ENCODE measurements around the gene SLC1A2.

Gene SLC1A2

DNA sequence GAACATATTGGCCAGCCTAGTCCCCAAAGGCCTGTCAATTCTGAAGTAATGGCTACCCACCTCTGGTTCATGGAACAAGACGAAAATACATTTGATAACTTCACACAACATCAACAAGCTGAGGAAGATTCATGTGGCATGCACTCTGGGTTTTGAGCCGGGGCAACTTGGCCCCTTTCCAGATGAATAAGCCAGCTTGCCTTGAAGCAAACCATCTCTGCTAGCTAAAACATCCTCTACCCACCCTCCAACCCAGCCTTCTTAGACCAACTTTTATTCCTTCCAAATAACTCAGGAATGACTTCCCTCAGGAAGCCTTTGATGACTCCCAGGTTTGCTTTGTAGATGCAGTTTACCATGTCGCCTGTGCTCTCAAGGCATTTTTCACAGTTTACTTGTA lies 94.4 kb downstream of the SLC1A2 start:
- DNase-seq (ENCODE audit: low spot score): no peak

DNA sequence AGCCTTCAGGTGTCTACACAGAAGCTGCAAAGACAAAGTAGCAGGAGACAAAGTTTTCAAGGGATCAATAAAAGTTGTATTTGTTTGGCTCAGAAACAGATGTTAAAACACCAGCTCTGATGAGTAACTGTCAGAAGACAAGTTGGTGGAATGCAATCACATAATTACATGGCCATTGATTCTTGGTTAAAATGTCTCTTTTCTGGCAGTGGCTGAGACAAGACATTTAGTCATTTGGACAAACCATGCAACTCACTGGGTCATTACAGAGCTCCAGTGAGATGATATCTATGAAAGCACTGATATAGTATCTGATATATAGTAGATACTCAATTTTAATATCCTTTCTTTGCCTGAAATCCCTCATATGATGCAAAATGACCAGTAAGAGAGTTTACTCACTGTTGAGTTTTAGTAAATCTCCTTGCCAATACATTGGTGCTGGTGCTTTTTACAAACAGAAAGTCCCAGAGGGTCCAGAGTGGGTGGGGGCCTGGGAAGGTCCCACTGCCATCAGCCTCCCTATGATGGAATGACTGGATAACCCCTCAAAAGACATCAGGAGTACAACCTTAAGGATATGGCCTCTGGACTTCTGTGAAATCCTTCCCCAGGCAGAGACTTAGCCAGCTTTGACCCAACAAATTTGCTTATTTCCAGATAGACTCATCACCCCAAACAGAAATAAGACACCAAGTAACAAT lies 95.0 kb downstream of the SLC1A2 start:
- DNase-seq (ENCODE audit: low spot score): no peak

DNA sequence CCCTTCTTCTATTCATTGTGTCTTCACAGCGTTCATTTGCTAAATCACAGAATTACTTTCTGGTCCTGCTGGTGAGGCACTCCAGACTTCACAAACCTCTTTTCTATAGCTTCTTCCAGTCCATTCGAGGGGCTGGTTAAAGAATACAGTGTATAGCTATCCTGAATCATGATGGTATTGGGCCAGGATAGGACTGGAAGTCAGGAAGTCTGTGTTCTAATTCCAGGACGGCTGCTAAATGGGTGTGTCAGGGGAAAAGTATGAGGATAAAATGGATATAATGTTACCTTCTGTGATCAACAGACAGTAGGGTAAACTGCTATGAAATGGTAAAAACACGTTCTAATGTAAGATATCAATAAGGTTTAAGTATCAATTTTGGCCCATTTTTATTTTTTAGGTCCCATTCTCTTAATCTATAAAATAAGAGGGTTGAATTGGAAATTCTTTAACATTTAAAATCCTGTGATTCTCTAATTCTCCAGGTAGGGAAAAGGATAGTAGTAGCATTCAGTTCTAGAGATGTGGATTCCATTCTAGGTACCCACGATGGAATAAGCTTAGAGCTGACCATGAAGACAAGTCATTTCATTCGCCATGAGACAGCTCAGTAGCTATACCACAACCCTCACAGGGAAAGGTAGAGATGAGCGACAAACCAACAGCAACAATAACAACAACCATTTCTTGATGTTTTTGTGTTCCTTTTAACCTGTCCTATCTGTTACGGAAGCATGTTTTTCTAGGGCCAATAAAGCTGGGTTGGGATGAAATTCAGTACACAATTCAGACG lies 96.1 kb downstream of the SLC1A2 start:
- DNase-seq (ENCODE audit: low spot score): no peak

DNA sequence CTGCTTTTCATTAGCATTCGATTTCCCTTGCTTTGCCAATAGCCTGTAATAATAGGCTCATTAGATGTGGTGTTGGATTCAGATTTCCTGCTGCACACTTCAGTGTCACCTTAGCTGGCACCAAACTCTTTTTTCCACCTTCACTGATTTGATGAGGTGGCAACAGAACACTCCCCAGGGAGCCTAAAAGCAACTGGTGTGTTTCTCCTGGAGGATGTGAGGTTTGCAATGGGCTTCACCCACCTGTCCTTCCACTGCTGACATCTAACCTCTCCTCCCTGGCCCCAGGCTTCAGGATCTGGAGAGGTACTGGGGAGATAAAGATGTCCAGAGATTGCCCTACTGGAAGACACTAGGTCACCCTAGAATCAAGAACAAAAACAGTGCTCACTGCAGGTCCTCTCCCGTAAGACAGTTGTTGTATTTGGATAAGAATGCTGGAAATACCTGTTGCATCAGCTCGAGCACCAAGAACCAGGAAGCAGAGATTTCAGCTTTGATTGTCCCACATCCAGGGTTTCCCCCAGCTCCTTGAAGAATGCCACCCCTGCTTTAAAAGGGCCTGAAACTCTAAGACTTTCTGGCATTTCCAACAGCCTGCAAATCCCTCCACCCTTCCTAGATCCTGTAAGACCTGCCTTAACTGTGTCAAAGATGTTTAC lies 96.9 kb downstream of the SLC1A2 start:
- DNase-seq (ENCODE audit: low spot score): no peak

DNA sequence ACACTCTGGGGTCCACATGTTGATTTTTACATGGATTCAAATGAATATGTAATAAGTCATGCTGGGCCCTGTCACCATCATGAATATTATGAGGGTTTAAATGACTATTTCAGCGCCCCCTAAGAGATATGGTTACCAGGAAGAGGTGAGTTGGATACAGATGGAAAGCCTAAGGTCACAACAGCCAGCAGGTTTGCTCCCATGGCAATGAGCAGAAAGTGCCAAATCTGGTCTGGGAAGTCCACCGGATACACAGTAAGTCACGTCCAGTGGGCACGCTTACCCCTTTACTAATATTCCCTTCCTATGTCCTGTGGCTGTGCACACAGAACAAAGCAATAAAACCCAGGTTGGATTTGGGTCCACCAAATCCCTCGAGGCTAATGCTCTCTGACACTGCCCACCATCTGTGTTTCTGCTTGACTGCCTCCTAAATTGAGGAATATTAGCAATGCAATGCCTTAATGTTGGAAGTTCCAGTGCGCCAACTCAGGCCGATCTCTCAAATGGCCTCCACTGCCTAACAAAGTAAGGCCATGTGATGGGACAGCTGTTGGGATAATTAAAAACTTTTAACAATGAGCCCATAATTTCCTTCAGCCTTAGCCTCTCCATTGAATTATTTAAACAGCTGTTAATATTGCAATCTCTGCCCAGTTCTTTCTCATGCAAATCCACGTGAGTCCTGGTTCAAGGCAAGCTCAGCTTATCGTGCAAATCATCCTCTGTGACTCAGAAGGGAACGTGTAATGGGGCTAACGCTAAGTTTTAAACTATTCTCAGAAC lies 97.6 kb downstream of the SLC1A2 start:
- no peak for DNase-seq (ENCODE audit: low spot score)

DNA sequence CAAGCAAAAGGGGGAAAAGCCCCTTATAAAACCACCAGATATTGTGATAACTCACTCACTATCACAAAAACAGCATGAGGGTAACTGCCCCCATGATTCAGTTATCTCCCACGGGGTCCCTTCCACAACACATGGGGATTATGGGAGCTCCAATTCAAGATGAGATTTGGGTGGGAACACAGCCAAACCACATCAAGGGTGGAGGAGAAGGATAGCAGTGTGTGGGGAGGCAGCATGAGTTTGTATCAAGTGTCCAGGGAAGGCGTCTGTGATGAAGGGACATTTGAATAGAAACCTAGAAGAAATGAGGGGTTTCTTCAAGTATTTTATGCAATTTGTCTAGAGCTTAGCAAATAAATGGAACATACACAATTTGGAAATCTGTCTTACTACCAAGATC lies 98.2 kb downstream of the SLC1A2 start:
- no peak for DNase-seq (ENCODE audit: low spot score)

DNA sequence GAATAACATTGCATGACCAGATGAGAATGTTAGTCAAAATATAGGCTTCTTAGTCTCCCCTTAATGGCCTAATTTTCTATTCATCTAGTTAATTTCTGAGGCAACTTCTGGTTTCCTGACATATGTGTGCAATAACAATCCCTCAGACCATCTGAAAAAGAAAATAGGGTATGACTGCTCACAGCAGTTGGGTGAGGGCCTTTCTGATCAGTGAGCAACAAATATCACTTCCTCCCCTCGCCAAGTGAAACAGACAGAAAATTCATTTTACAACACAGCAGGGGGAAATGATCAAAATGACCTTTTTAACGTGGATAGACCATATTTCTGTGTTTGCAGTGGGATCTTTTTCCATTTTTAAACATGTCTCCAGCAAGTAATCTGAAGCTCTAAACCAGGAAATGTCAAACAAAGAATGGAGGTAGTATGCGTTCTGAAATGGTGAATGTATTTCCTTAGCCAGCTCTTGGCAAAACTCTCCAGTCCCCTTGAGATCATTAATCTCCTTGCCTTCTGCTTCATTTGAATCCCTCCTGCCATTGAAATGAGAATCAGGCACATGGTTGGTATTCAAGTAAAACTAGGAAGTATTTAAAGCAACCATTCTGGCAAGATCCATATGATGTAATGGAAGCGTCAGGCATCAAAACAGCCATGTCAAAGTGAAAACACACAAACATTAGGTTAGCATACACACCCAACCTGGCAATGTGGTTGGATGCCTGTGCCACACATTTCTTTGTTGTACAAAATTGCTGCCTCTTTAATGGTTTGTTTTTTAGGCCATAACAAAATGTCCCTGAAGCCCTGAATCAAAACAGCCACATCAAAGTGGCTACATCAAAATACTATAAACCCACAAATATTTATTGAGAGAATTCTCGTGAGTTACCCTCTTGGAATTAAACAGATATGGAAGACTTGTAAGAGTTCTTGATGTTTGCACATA lies 100.1 kb downstream of the SLC1A2 start:
- no peak for DNase-seq (ENCODE audit: low spot score)

DNA sequence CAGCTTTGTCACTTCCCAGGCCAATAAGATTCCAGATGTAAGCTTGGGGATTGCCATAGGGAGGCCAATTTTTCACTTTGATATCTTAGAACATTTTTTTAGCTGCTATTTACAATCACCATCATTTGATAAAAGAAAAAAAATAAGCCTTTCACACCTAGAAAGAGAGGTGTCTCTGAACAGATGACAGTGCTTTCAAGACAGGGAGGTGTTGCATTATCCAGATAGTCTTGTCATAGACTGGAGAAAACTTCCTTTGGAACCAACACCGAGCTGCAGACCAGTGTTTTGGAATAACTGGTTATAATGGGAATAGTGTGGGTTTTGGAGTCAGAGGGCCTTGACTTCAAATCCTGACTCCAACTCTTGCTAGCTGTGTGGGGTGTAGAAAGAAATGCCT lies 101.0 kb downstream of the SLC1A2 start:
- no peak for DNase-seq (ENCODE audit: low spot score)

DNA sequence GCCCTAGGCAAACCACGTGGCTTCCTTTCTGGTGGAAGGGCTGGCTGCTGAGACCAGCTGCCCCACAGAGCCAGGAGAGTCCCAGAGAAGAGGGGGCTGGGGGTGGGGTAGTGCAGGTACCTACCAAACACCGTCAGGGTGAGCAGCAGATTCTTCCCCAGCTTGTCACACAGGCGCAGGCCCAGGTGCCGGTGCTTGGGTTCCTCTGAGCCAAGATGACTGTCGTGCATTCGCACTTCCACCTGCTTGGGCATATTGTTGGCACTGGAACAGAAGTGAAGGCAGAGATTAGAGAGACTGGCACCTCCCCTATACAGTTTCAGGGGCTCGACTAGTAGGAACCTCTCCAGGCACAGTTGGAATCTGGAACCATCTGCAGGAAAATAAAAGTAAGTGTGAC lies 102.1 kb downstream of the SLC1A2 start:
- DNase-seq (ENCODE audit: low spot score): no peak

DNA sequence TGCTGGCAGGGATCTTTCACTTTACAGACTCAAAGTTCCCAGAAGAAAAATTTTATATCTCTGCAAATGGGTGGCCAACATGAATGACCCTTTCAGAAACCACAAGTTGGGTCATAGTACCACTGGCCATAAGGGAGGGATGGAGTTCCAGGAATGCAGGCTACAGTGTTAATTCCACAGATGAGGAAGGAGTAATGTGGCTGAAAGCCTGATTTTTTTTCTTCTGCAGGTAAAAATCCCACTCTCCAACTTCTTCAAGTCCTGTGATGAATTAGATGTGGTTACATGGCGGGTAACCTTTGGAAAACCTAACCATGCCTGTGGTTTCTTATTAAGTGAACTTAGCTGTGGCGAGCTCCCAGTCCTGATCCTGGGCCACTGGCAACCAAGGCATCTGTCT lies 103.2 kb downstream of the SLC1A2 start:
- no peak for DNase-seq (ENCODE audit: low spot score)

DNA sequence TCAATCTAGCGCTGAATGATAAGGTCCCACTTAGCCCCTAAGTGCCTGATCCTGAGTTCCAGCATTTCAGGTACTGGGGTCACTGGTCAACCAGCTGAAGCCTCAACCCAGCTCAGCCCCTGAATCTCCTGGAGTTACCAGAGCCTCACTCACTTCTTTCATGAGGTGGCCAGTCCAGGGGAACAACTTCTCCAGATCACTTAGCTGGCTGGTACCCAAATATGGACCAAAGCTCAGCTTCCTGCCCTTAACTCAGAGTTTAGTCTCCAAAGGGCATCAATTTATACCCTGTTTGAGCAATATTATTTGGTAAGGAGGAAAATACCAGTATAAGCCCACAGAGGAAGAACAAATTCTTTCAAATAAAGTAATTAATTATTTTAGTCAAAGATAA lies 105.6 kb downstream of the SLC1A2 start:
- DNase-seq (ENCODE audit: low spot score): no peak

DNA sequence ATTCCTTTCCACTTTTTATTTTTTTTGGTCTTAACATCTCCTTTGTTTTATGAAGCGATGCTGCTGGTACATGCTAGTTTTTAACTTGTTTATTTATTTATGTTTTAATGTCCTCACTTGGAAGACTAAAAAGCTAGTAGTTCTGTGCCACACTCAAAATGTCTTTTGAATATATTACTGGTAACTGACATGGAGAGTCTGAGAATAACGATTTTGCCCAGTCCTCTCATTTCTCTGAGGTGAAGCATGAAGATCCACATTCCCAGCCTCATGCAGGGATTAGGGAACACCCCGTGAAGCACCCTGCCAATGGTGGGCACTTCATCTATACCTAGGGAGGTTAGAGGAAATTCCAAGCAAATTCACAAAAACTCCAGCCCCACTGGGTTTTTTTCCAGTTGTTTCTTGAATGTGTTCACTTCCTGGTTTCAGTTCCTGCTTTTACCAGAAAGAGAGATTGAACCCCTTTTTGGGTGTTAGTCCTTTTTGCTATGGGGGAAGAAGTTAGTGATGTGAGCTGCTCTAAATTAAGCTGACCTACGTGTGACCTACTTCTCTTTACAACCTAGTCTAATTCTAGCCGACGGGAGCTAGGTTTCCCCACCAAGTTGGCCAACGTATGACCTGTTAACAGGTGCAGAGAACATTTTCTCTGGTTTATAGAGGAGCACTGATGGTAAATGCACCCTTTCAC lies 106.1 kb downstream of the SLC1A2 start:
- DNase-seq (ENCODE audit: low spot score): no peak

DNA sequence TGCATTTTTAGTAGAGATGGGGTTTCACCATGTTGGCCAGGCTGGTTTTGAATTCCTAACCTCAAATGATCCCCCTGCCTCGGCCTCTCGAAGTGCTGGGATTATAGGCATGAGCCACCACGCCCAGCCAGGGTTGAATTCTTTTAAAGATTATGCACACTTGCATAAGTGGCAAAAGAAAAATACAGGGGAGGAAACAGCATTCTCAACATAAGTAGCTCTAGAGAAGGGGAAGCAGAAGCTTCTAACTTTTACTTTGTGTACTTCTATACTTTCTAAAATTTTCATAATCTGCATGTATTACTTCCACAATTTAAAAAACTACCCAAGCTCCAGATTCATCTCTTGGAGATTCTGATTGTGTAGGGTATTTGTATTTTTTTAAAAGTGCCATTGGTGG lies 108.0 kb downstream of the SLC1A2 start:
- DNase-seq (ENCODE audit: low spot score): no peak

DNA sequence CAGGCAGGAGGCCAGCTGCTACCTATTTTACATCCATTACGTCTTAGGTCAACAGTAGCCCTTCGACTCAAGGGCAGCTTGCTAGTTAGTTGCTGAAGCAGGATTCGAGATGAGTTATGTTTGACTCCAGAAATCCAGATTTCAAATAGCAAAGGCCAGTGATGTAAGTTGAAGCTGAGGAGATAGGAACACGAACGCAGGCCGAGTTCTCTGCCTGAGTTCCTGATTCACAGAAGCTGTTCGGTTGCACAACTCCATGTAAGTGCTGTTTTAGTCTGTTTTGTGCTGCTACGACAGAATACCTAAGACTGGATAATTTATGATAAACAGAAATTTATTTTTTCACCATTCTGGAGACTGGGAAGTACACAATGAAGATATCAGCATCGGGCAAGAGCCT lies 111.2 kb downstream of the SLC1A2 start:
- no peak for DNase-seq (ENCODE audit: low spot score)

DNA sequence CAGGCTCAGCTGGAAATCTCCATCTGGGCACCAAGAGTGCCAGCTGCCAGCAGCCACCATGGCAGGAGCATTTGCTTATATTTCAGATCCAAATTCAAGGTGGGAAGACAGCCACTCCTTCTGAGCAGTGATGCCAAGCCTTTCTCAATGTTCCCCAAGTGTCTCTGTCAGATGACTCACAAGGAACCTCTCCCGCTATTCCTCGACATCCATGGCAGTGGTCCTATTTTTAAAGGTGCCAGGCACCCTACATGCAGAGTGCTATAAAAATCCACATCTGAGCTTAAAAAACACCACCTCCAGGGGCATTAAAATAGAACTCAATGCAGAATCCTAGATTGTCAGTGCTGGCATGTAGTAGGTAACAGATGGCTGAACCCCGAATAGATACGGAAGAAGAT lies 112.1 kb downstream of the SLC1A2 start:
- DNase-seq (ENCODE audit: low spot score): no peak

DNA sequence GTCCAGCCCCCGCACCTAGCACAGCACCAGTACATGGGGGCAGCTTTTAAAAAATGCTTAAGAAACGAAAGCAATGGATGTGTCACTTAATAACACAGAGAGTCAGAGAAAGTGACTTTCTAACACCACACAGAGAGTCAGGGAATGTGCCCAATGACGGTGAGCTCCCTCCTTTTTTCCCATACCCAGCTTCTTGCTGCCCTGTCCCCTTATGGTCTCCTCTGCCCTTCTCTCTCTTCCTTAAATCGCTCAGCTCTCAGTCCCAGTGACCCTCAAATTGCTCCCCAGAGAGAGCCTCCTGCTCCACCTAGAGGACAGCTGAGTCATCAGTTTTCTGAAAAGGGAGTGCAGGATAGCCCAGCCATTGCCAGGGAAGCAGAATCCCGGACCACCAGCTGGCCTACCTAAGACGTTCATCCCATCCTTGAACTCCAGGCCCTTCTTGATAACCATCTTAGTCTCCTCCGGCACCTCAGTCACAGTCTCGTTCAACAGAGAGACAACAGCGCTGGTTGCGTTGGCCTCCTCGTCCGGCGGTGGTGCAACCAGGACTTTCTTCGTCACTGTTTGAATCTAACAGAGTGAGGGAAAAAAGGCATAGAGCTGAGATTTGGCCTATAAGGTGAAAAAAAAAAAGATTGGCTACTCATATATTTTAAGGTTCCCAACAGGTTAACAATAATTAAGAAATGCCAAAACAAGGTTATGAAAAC lies 113.5 kb downstream of the SLC1A2 start:
- DNase-seq (ENCODE audit: low spot score): peak; percentile 15

DNA sequence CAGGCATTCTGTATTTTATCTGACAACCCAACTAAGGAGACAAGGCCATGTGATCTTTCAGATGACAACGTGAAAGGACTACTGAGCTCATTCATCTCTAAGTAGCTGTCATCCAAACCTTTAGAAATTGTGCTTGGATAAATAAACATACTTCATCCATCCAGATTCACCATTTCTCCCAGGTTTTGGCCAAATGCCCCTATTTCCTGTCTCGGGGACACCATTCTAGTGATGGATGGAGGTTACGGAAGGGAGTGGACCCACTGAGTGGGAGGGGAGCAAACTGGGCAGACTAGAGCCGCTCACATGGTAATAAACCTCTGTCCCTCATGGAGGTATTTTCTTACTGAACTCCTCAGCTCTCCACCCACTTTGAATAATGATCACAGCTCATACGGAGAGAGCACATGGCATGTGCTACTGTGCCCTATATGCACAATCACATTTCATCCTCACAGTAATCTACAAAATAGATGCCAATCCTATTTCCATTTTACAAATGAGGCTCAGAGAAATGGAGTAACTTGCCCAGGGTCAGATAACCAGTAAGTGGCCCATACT lies 114.4 kb downstream of the SLC1A2 start:
- no peak for DNase-seq (ENCODE audit: low spot score)

DNA sequence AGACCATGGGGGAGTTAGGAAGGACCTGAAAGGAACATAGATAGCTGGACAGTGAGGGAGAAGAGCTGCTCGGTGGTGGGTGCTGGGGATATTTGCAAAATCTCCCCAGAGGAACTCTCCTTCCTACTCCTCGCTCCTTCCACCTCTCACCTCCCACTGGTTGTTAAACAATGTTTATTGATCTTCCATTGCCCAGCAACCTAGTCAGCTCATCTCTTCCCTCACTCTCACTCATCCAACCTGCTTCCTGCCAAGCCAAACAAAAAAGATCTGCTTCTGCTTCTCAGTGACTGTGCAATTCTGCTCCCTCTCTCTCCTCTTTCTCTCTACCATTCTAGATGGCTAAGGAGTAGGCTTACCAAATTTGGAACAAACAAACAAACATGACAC lies 115.0 kb downstream of the SLC1A2 start:
- no peak for DNase-seq (ENCODE audit: low spot score)

DNA sequence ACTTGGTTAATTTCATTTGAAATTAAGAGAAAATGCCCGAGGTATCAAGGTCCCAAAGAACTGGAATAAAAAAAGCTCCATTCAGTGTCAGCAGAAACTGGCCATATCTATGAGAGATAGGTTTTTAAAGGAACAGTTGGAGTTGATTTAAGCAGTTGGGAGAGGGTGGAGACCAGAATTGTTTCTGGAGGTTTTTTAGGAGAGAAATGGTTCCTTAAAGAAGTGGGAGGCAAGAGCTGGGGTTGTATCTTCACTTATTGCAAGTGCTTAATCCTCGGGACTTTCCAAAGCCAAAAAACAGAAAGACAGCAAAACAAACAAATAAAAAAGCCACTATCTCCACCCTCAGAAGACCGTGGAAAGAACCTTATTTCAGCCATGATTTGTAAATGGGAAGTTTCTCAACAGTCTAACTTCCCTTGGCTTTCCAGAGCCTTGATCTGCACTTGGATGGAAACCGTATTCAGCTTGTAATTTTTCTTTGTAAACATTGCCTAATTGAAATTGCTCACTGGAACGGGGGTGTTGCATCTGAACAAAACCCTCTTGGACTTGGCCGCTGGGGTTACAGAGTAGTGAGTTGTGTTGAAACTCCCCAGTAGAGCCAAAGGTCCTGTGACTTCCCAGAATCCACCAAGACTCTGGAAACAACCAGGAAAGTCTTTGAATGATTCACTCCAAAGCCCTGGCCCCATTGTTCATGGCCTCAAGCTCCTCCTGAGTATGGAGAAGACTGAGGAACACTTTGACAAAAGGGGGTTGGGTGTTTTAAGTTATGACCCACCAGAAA lies 115.6 kb downstream of the SLC1A2 start:
- DNase-seq (ENCODE audit: low spot score): no peak

All from activated CD4-positive, alpha-beta T cell treated with anti-CD3 and anti-CD28 coated beads, Interleukin-2, Interleukin-4, amounts not matched to agents 100 ng/mL and 50 ng/mL, durations not matched to agents 16 hours and 8 hours (primary cell).